CD4-positive, alpha-beta T cell (primary cell): ENCODE data around the gene DDX54. TPM values are rescaled to one million over a fixed set of nuclear protein-coding genes. Genes with fewer than 3 reads are reported as not detected.
A peak's percentile ranks its signal among the peaks of the same experiment; 100 is the strongest.

ENCODE experiments used
- ATAC-seq: fragments of 200-7000 bp; cut with Tn5 transposase; one replicate; pipeline ENCODE4 v1.10.0; 2022; ENCODE audit warnings: mild to moderate bottlenecking; ENCODE audit not compliant: poor library complexity
- CTCF ChIA-PET: fragments of 350-600 bp; sonication (Branson Sonifier 250); formaldehyde crosslinking; loops from one replicate; lab custom pipeline; 2021; ENCODE audit warnings: antibody characterized with exemption, inconsistent platforms; lab: Charles Lee
- POLR2A ChIA-PET: fragments of 350-600 bp; sonication (Branson Sonifier 250); formaldehyde crosslinking; loops from one replicate; lab custom pipeline; 2021; ENCODE audit warnings: antibody characterized with exemption, inconsistent platforms; lab: Charles Lee
- DNase-seq, 14 experiments: peaks; one replicate each; pipeline ENCODE4 v3.0.0-alpha.2; 2013 to 2020; ENCODE audit warnings: mixed read lengths in 2 of 14
- H3K27ac ChIP-seq, 2 donors: one replicate each; pipeline versions ENCODE4 v1.5.1 to v1.7.0; 2013; ENCODE audit warnings: low read length in 2 of 2, low read depth in 1 of 2, mild to moderate bottlenecking in 1 of 2
- H3K27me3 ChIP-seq, 2 experiments: 1 replicate in 1 of 2; 2 replicates in 1 of 2; pipeline versions ENCODE4 v1.6.1 to v1.7.0; 2013; ENCODE audit warnings: low read length in 2 of 2, control low read depth in 1 of 2, mild to moderate bottlenecking in 1 of 2, moderate library complexity in 1 of 2; ENCODE audit not compliant: insufficient read depth in 2 of 2, control insufficient read depth in 1 of 2
- H3K36me3 ChIP-seq: one replicate; pipeline ENCODE4 v1.6.1; 2013; ENCODE audit warnings: low read length, control low read depth; ENCODE audit not compliant: insufficient read depth
- H3K4me1 ChIP-seq: one replicate; pipeline ENCODE4 v1.6.1; 2013; ENCODE audit warnings: low read length, control low read depth; ENCODE audit not compliant: insufficient read depth
- H3K4me3 ChIP-seq: one replicate; pipeline ENCODE4 v1.5.1; 2013; ENCODE audit warnings: mild to moderate bottlenecking, low read length, moderate library complexity
- H3K9me3 ChIP-seq, 2 experiments: 1 replicate in 1 of 2; 2 replicates in 1 of 2; pipeline versions ENCODE4 v1.6.1 to v1.7.0; 2013; ENCODE audit warnings: low read length in 2 of 2, mild to moderate bottlenecking in 2 of 2, control low read depth in 1 of 2, moderate library complexity in 1 of 2; ENCODE audit not compliant: control insufficient read depth in 1 of 2, insufficient read depth in 1 of 2
- H3K27ac Mint-ChIP-seq: one replicate; pipeline ENCODE4 v1.8.0; 2020; ENCODE audit warnings: mixed read lengths
- H3K27me3 Mint-ChIP-seq: one replicate; pipeline ENCODE4 v1.8.0; 2021; ENCODE audit warnings: mixed read lengths
- H3K36me3 Mint-ChIP-seq: one replicate; pipeline ENCODE4 v1.8.0; 2021; ENCODE audit warnings: low read depth, mixed read lengths
- H3K4me1 Mint-ChIP-seq: one replicate; pipeline ENCODE4 v1.8.0; 2021; ENCODE audit warnings: low read depth, mixed read lengths
- H3K4me3 Mint-ChIP-seq: one replicate; pipeline ENCODE4 v1.8.0; 2020; ENCODE audit warnings: mild to moderate bottlenecking, mixed read lengths
- H3K9me3 Mint-ChIP-seq: one replicate; pipeline ENCODE4 v1.8.0; 2020; ENCODE audit warnings: mixed read lengths
- CTCF ChIP-seq: fragments of 200-600 bp; IDR thresholded peaks from one replicate; pipeline ENCODE4 v1.8.0; 2022; ENCODE audit warnings: antibody characterized with exemption, mild to moderate bottlenecking
- intact Hi-C, 2 experiments: fragments of 100-400 bp; cut with DNase I in 1 of 2; cut with micrococcal nuclease in 1 of 2; formaldehyde crosslinking; loops; one replicate each; pipeline versions ENCODE4 v1.15.1 to v1.9.0; 2023 to 2025; cut with DNase I, micrococcal nuclease
- total RNA-seq, 174 experiments: library from RNA in 2 of 174; stranded (reverse) in 2 of 174; gene quantifications; one replicate each; pipeline ENCODE4 v1.2.3 and lab custom pipeline; 2021 to 2026

Gene DDX54
- total RNA-seq, 2 experiments from 2014 or later = 56.8 to 61.1 TPM

GRCh38 chr12:113228394-113229028 lies 43.2 kb upstream of the DDX54 start:
- Histone ChIP-seq H3K4me3 (no peak overlapping the region), H3K27me3 (no peaks in the 10 kb centered on the region), H3K9me3 (no peaks in the 10 kb centered on the region), H3K36me3 (peaks cover 53% of the 10 kb centered on the region), H3K4me1 (peaks cover 71% of the 10 kb centered on the region), H3K27ac (no peak overlapping the region)
- no peaks in the 10 kb centered on the region for H3K9me3 Mint-ChIP-seq
- ATAC-seq (no peak), DNase-seq (no peak)
- no peak overlapping the region for H3K4me3 Mint-ChIP-seq
- POLR2A ChIA-PET = interaction anchor here (0.7 kb wide), 1 partner anchor 21 kb away, joined by 3 read pairs; no protein-coding TSS in a partner anchor
- H3K27ac Mint-ChIP-seq = peak overlapping the region; percentile 27
- H3K4me1 Mint-ChIP-seq = peaks cover 39% of the 10 kb centered on the region
- intact Hi-C loops = no loop called here
- H3K36me3 Mint-ChIP-seq = peaks cover 50% of the 10 kb centered on the region
- no peak for TF ChIP-seq CTCF
- H3K27me3 Mint-ChIP-seq = no peaks in the 10 kb centered on the region
- CTCF ChIA-PET = no interaction called here

GRCh38 chr12:113227686-113228391 lies 42.6 kb upstream of the DDX54 start:
- H3K27me3 Mint-ChIP-seq = no peaks in the 10 kb centered on the region
- H3K4me1 Mint-ChIP-seq = peaks cover 37% of the 10 kb centered on the region
- Histone ChIP-seq H3K36me3 (peaks cover 52% of the 10 kb centered on the region), H3K9me3 (no peaks in the 10 kb centered on the region), H3K4me3 (no peak overlapping the region), H3K27ac (no peak overlapping the region), H3K27me3 (no peaks in the 10 kb centered on the region), H3K4me1 (peaks cover 71% of the 10 kb centered on the region)
- TF ChIP-seq CTCF = no peak
- no peak for DNase-seq
- intact Hi-C loops = no loop called here
- H3K4me3 Mint-ChIP-seq = no peak overlapping the region
- peak overlapping the region; percentile 27 for H3K27ac Mint-ChIP-seq
- H3K36me3 Mint-ChIP-seq = peaks cover 43% of the 10 kb centered on the region
- CTCF ChIA-PET = no interaction called here
- H3K9me3 Mint-ChIP-seq = no peaks in the 10 kb centered on the region
- no peak for ATAC-seq
- POLR2A ChIA-PET = interaction anchor here (0.7 kb wide), 1 partner anchor 20 kb away, joined by 3 read pairs; no protein-coding TSS in a partner anchor

- Histone ChIP-seq H3K27ac (no peak overlapping the region), H3K36me3 (peaks cover 45% of the 10 kb centered on the region), H3K27me3 (no peaks in the 10 kb centered on the region), H3K4me3 (no peak overlapping the region), H3K9me3 (no peaks in the 10 kb centered on the region), H3K4me1 (peaks cover 70% of the 10 kb centered on the region)
- Mint-ChIP-seq H3K36me3 (peaks cover 45% of the 10 kb centered on the region), H3K27me3 (no peaks in the 10 kb centered on the region), H3K4me1 (peaks cover 42% of the 10 kb centered on the region), H3K4me3 (no peak overlapping the region), H3K27ac (no peak overlapping the region), H3K9me3 (no peaks in the 10 kb centered on the region)
- no peak for ATAC-seq
- ChIA-PET POLR2A (no interaction called here), CTCF (no interaction called here)
- intact Hi-C loops = no loop called here
- no peak for DNase-seq
- no peak for TF ChIP-seq CTCF
Measured at GRCh38 chr12:113226696-113227568, 41.7 kb upstream of the DDX54 start.
